Cardiac muscle cell (in vitro differentiated cells and primary cell): ENCODE measurements around the gene MMAA. TPM values are rescaled to one million over a fixed set of nuclear protein-coding genes. Genes with fewer than 3 reads are reported as not detected.
"Not testable (repeated sequence)": the region's sequence is repeated elsewhere in the genome, so short reads cannot be mapped to it uniquely, and the experiment has no call there.

Experiments used
- DNase-seq, 2 donors: peaks; one replicate each; pipeline versions ENCODE4 v3.0.0 to v3.0.0-alpha.2; 2010 to 2017; ENCODE audit warnings: low read depth in 1 of 2, low spot score in 1 of 2
- H3K27ac ChIP-seq: fragments of 200-600 bp; sonication (generic); 2 replicates; pipeline ENCODE4 v1.5.1; 2016
- H3K27me3 ChIP-seq: fragments of 200-600 bp; sonication (generic); 2 replicates; pipeline ENCODE4 v1.6.0; 2016; ENCODE audit warnings: control low read depth
- H3K36me3 ChIP-seq: fragments of 200-600 bp; sonication (generic); 2 replicates; pipeline ENCODE4 v1.5.1; 2016; ENCODE audit warnings: control low read depth
- H3K4me1 ChIP-seq: fragments of 200-600 bp; sonication (generic); 2 replicates; pipeline ENCODE4 v1.8.1; 2017; ENCODE audit warnings: low read depth, mild to moderate bottlenecking, mixed run types
- H3K4me3 ChIP-seq: fragments of 200-600 bp; sonication (generic); 2 replicates; pipeline ENCODE4 v1.5.1; 2016; ENCODE audit warnings: mild to moderate bottlenecking
- H3K9me3 ChIP-seq: fragments of 200-600 bp; sonication (generic); 2 replicates; pipeline ENCODE4 v1.5.1; 2017; ENCODE audit warnings: low read depth, mild to moderate bottlenecking, control low read depth
- polyA plus RNA-seq: library from polyadenylated mRNA; unstranded; fragments of >200 nt; fragmentation: Nextera tagmentation; extraction: Ambion mirVana; gene quantifications from 2 replicates; pipeline ENCODE4 v1.2.1, GENCODE V29; 2016
- total RNA-seq: library from RNA; depleted of rRNA; stranded (reverse); fragments of >200 nt; gene quantifications from 2 replicates; pipeline ENCODE4 v1.2.3, GENCODE V29; 2016
- TF ChIP-seq, protein P1 (sequence below): IDR thresholded peaks from 2 replicates; pipeline ENCODE4 v1.5.1; 2012; ENCODE audit warnings: low read depth, mild to moderate bottlenecking, low read length

MMAA gene
- total and polyA plus RNA-seq, 2 experiments from 2014 or later: 2.6 to 3.1 TPM

DNA sequence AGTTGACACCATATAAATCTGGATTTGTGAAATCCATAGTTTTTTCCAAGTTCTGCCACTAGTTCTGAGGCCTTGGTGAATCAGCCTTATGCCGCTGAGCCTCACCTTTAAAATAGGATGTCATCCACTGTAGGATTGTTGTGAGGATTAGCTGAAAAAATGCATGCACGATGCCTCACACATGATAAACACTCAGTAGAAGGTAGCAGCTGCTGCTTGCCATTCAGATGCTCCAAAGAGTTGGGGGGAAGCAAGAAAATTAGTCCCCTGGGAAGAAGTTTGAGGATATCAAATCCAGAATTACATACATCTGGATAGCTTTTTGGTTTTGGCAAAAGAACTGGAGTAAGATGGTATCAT is 7.4 kb downstream of the MMAA start:
- no peaks in the 10 kb centered on the region for H3K4me1 ChIP-seq
- DNase-seq: no peak
- no peaks in the 10 kb centered on the region for H3K9me3 ChIP-seq
- H3K27ac ChIP-seq: no peak overlapping the region
- H3K27me3 ChIP-seq: no peaks in the 10 kb centered on the region
- TF ChIP-seq, protein P1, sequence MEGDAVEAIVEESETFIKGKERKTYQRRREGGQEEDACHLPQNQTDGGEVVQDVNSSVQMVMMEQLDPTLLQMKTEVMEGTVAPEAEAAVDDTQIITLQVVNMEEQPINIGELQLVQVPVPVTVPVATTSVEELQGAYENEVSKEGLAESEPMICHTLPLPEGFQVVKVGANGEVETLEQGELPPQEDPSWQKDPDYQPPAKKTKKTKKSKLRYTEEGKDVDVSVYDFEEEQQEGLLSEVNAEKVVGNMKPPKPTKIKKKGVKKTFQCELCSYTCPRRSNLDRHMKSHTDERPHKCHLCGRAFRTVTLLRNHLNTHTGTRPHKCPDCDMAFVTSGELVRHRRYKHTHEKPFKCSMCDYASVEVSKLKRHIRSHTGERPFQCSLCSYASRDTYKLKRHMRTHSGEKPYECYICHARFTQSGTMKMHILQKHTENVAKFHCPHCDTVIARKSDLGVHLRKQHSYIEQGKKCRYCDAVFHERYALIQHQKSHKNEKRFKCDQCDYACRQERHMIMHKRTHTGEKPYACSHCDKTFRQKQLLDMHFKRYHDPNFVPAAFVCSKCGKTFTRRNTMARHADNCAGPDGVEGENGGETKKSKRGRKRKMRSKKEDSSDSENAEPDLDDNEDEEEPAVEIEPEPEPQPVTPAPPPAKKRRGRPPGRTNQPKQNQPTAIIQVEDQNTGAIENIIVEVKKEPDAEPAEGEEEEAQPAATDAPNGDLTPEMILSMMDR: no peak
- no peak overlapping the region for H3K4me3 ChIP-seq
- H3K36me3 ChIP-seq: no peaks in the 10 kb centered on the region

DNA sequence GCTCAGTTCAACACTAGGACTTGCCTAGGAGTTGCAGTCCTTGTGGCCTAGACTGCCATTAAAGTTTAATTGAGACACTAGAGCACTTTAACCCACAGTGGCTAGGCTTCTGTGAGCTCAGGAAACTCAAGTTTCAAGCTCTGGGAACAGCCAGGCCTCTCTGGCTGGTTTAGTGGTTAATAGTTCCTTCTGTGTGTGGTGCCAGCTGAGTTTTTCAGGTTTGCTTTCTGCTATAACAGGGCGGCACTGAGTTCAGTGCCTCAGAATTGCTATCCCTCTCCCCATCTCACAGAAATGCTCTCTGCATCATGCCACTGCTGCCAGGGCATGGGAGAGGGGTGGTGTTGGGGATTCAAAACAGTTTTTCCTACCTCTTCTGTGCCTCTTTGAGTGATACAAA is 15.9 kb downstream of the MMAA start:
- TF ChIP-seq, protein P1: no peak
- Histone ChIP-seq H3K36me3 (no peaks in the 10 kb centered on the region), H3K4me1 (peaks cover 6% of the 10 kb centered on the region), H3K27ac (no peak overlapping the region), H3K27me3 (peaks cover 13% of the 10 kb centered on the region), H3K4me3 (no peak overlapping the region), H3K9me3 (no peaks in the 10 kb centered on the region)
- no peak for DNase-seq

DNA sequence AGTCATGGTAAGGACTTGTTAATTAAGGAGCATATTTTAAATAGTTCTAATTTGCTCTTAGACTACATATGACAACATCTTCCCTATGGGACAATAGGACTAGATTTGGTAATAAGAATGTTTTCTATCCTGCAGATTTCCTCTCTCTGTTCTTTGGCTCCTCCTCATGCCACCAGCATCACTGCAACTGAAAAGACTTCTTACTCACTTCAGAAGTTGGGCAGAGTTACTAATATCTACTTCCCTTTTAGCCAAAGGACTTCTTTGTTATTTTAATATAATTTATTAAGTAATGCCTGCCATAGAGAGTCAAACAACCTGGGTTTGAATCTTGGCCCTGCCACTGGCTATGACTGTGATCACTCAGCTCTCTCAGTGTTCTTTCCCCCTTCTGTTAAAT is 16.4 kb downstream of the MMAA start:
- Histone ChIP-seq H3K4me1 (peaks cover 6% of the 10 kb centered on the region), H3K36me3 (no peaks in the 10 kb centered on the region), H3K27ac (no peak overlapping the region), H3K27me3 (peaks cover 13% of the 10 kb centered on the region), H3K4me3 (no peak overlapping the region), H3K9me3 (no peaks in the 10 kb centered on the region)
- no peak for DNase-seq
- TF ChIP-seq, protein P1: no peak

DNA sequence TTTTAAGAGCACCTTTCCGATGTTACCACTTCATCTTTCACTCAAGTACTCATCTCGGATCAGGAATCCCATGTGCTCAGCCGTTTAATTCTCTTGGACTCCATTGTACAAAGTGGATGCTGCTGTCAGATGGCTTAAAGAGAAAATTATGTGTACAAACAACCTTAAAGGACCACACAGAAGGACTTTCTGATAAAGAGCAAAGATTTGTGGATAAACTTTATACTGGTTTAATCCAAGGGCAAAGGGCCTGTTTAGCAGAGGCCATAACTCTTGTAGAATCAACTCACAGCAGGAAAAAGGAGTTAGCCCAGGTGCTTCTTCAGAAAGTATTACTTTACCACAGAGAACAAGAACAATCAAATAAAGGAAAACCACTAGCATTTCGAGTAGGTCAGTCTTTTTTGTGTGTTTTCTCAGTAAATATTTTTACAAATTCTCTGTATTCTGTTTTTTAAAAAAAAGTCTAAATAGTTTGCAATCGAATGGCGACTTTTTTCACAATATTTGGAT is 20.1 kb downstream of the MMAA start:
- Histone ChIP-seq H3K4me1 (peaks cover 6% of the 10 kb centered on the region), H3K27ac (no peak overlapping the region), H3K4me3 (no peak overlapping the region), H3K27me3 (peaks cover 9% of the 10 kb centered on the region), H3K36me3 (no peaks in the 10 kb centered on the region), H3K9me3 (no peaks in the 10 kb centered on the region)
- no peak for DNase-seq
- TF ChIP-seq, protein P1: no peak

DNA sequence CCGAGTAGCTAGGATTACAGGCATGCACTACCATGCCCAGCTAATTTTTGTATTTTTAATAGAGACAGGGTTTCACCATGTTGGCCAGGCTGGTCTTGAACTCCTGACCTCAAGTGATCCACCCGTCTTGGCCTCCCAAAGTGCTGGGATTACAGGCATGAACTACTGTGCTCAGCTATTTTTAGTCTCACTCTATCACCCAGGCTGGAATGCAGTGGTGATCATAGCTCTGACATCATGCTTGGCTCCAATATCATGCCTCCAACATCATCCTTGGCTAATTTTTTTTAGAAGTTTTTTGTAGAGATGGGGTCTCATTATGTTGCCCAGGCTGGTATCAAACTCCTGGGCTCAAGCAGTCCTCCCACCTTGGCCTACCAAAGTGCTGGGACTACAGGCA is 21.1 kb downstream of the MMAA start:
- H3K4me3 ChIP-seq, H3K36me3 ChIP-seq, H3K9me3 ChIP-seq, H3K27me3 ChIP-seq, H3K4me1 ChIP-seq, H3K27ac ChIP-seq: not testable (repeated sequence)
- peak; percentile 14 to 72 for DNase-seq

DNA sequence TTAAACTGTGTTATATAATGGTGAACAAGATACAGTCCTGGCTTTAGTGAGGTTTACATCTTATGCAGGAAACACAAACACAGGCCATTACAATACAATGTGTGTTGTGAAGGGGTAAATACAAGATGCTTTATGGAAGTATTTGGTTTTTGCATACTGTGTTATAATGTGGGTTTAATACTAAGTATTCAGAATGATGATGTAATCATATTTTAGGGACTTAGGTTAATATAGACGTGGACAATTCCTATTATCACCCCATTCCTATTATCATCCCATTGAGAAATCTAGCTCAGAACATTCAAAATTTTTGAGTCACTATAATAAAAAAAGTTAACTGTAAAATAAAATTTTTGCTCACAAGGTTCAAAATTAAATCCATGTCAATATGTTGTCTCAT is 24.1 kb downstream of the MMAA start:
- TF ChIP-seq, protein P1: no peak
- peaks cover 3% of the 10 kb centered on the region for H3K27me3 ChIP-seq
- DNase-seq: no peak
- no peak overlapping the region for H3K4me3 ChIP-seq
- no peaks in the 10 kb centered on the region for H3K36me3 ChIP-seq
- no peaks in the 10 kb centered on the region for H3K9me3 ChIP-seq
- no peaks in the 10 kb centered on the region for H3K4me1 ChIP-seq
- no peak overlapping the region for H3K27ac ChIP-seq
